HFFc6 (cell line): ENCODE measurements around the gene SP6. TPM values are rescaled to one million over a fixed set of nuclear protein-coding genes. Genes with fewer than 3 reads are reported as not detected.
A peak's percentile ranks its signal among the peaks of the same experiment; 100 is the strongest.

Experiments
- DNase-seq: peaks from one replicate; pipeline ENCODE4 v3.0.0-alpha.2; 2018
- H3K27ac Mint-ChIP-seq: 2 replicates; pipeline ENCODE4 v1.8.0; 2020; ENCODE audit warnings: mild to moderate bottlenecking, mixed read lengths
- H3K27me3 Mint-ChIP-seq: 2 replicates; pipeline ENCODE4 v1.8.0; 2021; ENCODE audit warnings: mild to moderate bottlenecking, moderate library complexity, mixed read lengths; ENCODE audit not compliant: insufficient read depth
- H3K36me3 Mint-ChIP-seq: 2 replicates; pipeline ENCODE4 v1.8.0; 2021; ENCODE audit warnings: low read depth, mixed read lengths
- H3K4me1 Mint-ChIP-seq: 2 replicates; pipeline ENCODE4 v1.8.0; 2020; ENCODE audit warnings: low read depth, mixed read lengths
- H3K4me3 Mint-ChIP-seq: 2 replicates; pipeline ENCODE4 v1.8.0; 2020; ENCODE audit warnings: mild to moderate bottlenecking, moderate library complexity, mixed read lengths
- H3K9me3 Mint-ChIP-seq: 2 replicates; pipeline ENCODE4 v1.8.0; 2020; ENCODE audit warnings: mild to moderate bottlenecking, mixed read lengths
- total RNA-seq, 6 experiments: library from RNA; stranded (reverse); fragmentation: NEBNext Ultra II Directional; extraction: Animal tissue kit (Norgen Biotek cat#: 25700); gene quantifications; 2 replicates in 1 of 6; 3 replicates in 5 of 6; pipeline ENCODE4 v1.2.3, GENCODE V29; 2021
- TF ChIP-seq, protein P1 (sequence below): fragments of 200-600 bp; sonication (generic); IDR thresholded peaks from 2 replicates; pipeline ENCODE4 v1.5.0; 2021; ENCODE audit warnings: antibody characterized with exemption, mild to moderate bottlenecking

Gene SP6
- total RNA-seq, 6 experiments from 2014 or later = 0.45 to 1.2 (median 1.1) TPM

DNA sequence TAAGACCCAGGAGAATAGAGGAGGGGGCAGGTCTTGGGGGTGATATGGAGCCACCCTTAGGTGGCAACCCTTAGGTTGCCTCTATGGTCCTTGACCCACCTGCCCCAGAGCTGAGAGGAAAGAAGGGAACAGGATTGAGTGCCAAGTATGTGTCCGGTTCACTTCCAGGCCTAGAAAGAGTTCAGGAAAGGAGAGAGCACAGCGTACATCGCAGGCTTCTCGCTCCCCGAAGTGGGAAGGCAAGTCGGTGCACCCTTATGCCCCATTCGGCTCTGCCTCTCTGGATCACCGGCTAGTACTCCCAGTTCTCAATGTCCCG, 631 bp downstream of the SP6 start:
- Mint-ChIP-seq H3K9me3 (no peaks in the 10 kb centered on the region), H3K36me3 (no peaks in the 10 kb centered on the region), H3K27ac (peak overlapping the region; percentile 36; the same call in 1 of the 2 replicates), H3K4me3 (peak overlapping the region; percentile 85), H3K4me1 (peaks cover 24% of the 10 kb centered on the region), H3K27me3 (peaks cover 38% of the 10 kb centered on the region)
- TF ChIP-seq, protein P1, sequence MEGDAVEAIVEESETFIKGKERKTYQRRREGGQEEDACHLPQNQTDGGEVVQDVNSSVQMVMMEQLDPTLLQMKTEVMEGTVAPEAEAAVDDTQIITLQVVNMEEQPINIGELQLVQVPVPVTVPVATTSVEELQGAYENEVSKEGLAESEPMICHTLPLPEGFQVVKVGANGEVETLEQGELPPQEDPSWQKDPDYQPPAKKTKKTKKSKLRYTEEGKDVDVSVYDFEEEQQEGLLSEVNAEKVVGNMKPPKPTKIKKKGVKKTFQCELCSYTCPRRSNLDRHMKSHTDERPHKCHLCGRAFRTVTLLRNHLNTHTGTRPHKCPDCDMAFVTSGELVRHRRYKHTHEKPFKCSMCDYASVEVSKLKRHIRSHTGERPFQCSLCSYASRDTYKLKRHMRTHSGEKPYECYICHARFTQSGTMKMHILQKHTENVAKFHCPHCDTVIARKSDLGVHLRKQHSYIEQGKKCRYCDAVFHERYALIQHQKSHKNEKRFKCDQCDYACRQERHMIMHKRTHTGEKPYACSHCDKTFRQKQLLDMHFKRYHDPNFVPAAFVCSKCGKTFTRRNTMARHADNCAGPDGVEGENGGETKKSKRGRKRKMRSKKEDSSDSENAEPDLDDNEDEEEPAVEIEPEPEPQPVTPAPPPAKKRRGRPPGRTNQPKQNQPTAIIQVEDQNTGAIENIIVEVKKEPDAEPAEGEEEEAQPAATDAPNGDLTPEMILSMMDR = no peak
- no peak for DNase-seq

DNA sequence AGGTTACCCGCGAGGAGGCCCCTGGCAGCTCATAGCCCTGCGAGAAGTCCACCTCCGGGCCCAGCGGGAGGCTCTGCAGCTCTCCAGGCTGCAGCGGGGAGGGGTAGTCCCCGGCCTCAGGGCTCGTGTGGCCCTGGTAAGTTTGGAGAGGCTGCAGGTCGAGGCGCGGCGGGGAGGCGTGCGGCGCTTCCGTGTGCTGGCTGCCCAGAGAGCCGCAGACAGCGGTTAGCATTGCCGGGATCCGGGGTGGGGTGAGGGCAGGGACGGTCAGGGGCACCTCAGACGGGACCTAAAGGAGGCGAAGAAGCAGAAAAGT, 2.8 kb downstream of the SP6 start:
- TF ChIP-seq, protein P1 = no peak
- no peaks in the 10 kb centered on the region for H3K9me3 Mint-ChIP-seq
- no peak overlapping the region for H3K27ac Mint-ChIP-seq
- peaks cover 40% of the 10 kb centered on the region for H3K4me1 Mint-ChIP-seq
- H3K36me3 Mint-ChIP-seq = no peaks in the 10 kb centered on the region
- peaks cover 16% of the 10 kb centered on the region for H3K27me3 Mint-ChIP-seq
- no peak for DNase-seq
- no peak overlapping the region for H3K4me3 Mint-ChIP-seq

DNA sequence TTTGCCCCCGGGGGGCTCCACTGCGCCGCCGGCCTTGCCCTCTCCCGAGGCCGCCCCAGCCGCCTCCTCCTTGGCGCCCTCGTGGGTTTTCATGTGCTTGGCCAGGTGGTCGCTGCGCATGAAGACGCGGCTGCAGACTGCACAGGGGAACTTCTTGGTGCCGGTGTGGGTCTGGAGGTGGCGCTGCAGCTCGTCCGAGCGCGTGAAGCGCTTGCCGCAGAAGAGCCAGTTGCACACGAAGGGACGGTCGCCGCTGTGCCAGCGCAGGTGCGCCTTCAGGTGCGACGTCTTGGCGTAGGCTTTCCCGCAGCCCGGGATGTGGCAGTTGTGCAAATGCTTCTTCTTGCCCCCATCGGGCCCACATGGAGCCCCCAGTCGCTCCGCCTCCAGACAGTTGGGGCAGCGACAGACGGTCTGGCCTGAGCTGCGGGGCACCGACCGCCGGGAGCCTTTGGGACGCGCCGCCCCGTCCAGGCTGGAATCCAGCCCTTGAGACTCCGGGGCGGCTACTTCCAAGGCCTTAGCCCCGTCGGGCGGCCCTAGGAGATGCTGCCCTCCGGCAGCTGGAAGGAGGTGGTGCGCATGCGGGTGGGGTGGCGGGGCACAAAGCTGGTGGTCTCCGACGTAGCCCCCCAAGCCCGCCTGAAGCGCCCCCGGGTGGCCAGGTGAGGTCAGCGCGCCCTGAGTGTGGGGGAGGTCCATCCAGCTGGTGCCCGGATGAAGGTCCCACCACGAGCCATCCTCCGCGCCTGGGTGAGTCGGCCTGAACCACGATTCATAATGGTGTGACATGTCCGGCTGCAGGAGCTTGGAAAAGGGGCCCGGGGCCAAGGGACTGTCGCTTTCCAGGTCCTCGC, 3.4 kb downstream of the SP6 start:
- Mint-ChIP-seq H3K4me1 (peaks cover 44% of the 10 kb centered on the region), H3K27ac (no peak overlapping the region), H3K4me3 (no peak overlapping the region), H3K27me3 (peaks cover 10% of the 10 kb centered on the region), H3K9me3 (no peaks in the 10 kb centered on the region), H3K36me3 (no peaks in the 10 kb centered on the region)
- DNase-seq = no peak
- TF ChIP-seq, protein P1 = peak; percentile 35

DNA sequence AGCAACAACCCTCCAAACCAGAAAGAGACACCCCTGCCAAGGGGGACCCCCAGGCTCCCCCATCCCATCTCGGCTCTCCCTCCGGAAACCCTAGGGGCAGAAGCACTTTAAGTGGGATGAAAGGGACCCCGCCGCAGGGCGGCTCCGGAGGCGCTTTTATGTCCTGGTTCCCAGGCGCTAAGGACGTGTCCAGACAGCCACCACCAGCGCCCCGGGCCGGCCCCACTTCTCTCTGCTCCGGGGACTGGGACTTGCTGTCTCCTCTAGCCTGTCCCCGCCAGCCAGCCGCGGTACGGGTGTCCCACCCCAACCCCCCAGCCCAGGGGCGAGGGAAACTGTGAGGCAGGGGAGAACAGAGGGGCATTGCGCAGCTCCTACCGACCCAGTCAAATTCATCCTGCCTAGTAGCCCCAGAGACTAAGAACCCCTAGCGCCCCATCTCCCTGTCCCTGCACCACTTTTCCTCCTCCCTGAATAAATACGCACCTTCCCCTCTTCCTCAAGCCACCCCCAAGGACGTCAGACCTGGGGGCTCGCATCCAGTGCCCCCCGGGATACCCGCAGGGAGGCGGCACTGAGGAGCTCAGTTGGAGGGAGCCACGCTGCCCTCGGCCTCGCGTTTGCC, 4.1 kb downstream of the SP6 start:
- TF ChIP-seq, protein P1 = no peak
- DNase-seq = no peak
- Mint-ChIP-seq H3K27ac (no peak overlapping the region), H3K4me1 (peaks cover 37% of the 10 kb centered on the region), H3K4me3 (no peak overlapping the region), H3K36me3 (no peaks in the 10 kb centered on the region), H3K27me3 (peaks cover 3% of the 10 kb centered on the region), H3K9me3 (no peaks in the 10 kb centered on the region)

- TF ChIP-seq, protein P1 = no peak
- Mint-ChIP-seq H3K27me3 (peaks cover 3% of the 10 kb centered on the region), H3K4me1 (peaks cover 42% of the 10 kb centered on the region), H3K4me3 (no peak overlapping the region), H3K36me3 (no peaks in the 10 kb centered on the region), H3K9me3 (no peaks in the 10 kb centered on the region), H3K27ac (no peak overlapping the region)
- DNase-seq = no peak
Observed at GRCh38 chr17:47845716-47846075, 5.3 kb downstream of the SP6 start.
